DOHH2 (cell line): ENCODE data around the gene UNC5C.

Source experiments
- EZH2phosphoT487 ChIP-seq: fragments of 200-600 bp; sonication (generic); IDR thresholded peaks from 2 replicates; pipeline ENCODE4 v1.6.1; 2017; ENCODE audit warnings: borderline replicate concordance, mild to moderate bottlenecking, antibody characterized with exemption, low read length, moderate library complexity, mixed read lengths
- TF ChIP-seq, protein P1 (sequence below): fragments of 200-600 bp; sonication (generic); IDR thresholded peaks from one replicate; pipeline ENCODE4 v1.5.1; 2014; ENCODE audit warnings: antibody characterized with exemption, mild to moderate bottlenecking, low read depth, low read length; ENCODE audit not compliant: poor library complexity, severe bottlenecking

DNA sequence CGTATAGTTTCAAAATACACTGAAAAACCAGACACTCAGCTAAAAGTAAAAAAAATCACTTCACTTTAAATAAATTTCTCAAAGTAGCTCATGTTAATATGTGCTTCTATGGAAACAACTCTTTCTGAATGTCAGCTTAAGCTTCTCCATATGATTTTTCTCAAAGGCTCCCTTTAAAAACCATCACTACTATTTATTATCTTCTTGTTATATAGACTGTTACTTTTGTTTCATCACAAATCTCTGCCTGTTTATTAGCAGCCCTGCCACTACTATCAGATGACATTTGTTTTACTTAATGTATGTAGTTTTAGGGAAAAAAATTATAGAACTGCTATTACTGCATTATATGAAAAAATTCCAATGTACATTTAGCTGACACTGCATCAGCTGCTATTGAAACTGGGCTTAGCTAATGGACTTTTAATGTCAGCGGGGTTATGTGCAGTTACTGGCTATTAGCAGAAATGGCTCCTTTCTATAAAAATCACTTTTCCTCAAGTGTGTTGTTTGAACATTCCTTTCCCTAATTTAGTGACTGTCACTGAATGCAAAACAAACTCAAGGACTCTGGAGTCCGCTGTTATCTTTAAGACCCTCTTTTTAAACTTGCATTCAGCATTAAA is 10.8 kb downstream of the UNC5C start:
- TF ChIP-seq, protein P1, sequence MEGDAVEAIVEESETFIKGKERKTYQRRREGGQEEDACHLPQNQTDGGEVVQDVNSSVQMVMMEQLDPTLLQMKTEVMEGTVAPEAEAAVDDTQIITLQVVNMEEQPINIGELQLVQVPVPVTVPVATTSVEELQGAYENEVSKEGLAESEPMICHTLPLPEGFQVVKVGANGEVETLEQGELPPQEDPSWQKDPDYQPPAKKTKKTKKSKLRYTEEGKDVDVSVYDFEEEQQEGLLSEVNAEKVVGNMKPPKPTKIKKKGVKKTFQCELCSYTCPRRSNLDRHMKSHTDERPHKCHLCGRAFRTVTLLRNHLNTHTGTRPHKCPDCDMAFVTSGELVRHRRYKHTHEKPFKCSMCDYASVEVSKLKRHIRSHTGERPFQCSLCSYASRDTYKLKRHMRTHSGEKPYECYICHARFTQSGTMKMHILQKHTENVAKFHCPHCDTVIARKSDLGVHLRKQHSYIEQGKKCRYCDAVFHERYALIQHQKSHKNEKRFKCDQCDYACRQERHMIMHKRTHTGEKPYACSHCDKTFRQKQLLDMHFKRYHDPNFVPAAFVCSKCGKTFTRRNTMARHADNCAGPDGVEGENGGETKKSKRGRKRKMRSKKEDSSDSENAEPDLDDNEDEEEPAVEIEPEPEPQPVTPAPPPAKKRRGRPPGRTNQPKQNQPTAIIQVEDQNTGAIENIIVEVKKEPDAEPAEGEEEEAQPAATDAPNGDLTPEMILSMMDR = no peak
- no peak for TF ChIP-seq EZH2phosphoT487
